HCT116 (cell line): Measurements from ENCODE around the gene CALM1.

Experiments used
- EZH2 ChIP-seq: fragments of 200-600 bp; sonication (generic); IDR thresholded peaks from 2 replicates; pipeline ENCODE4 v1.6.1; 2017; ENCODE audit warnings: antibody characterized with exemption, mixed run types
- EZH2phosphoT487 ChIP-seq: fragments of 200-600 bp; IDR thresholded peaks from 2 replicates; pipeline ENCODE4 v1.6.1; 2018; ENCODE audit warnings: antibody characterized with exemption, borderline replicate concordance
- POLR2AphosphoS5 ChIP-seq: IDR thresholded peaks from 2 replicates; pipeline ENCODE4 v1.6.1; 2011; ENCODE audit warnings: mild to moderate bottlenecking, low read depth, low read length, moderate library complexity
- RAD21 ChIP-seq: IDR thresholded peaks from 2 replicates; pipeline ENCODE4 v1.6.1; 2012; ENCODE audit warnings: low read depth, mild to moderate bottlenecking
- SIN3A ChIP-seq: IDR thresholded peaks from 2 replicates; pipeline ENCODE4 v1.6.1; 2012; ENCODE audit warnings: low read depth
- SRF ChIP-seq: IDR thresholded peaks from 2 replicates; pipeline ENCODE4 v1.6.1; 2012; ENCODE audit warnings: low read depth
- TF ChIP-seq, protein P1 (sequence below), 3 experiments: fragments of 200-600 bp in 1 of 3; sonication (generic) in 1 of 3; IDR thresholded peaks in 2 of 3; conservative IDR thresholded peaks in 1 of 3; 2 replicates each; pipeline ENCODE4 v1.5.1; 2012 to 2017; ENCODE audit warnings: low read depth in 2 of 3, low read length in 2 of 3, antibody characterized with exemption in 1 of 3, borderline replicate concordance in 1 of 3, control low read depth in 1 of 3, mild to moderate bottlenecking in 1 of 3, mixed read lengths in 1 of 3, mixed run types in 1 of 3, moderate library complexity in 1 of 3; ENCODE audit not compliant: insufficient read depth in 1 of 3
- TF ChIP-seq, protein P2 (sequence below): IDR thresholded peaks from 2 replicates; pipeline ENCODE4 v1.6.1; 2012; ENCODE audit warnings: low read depth

DNA sequence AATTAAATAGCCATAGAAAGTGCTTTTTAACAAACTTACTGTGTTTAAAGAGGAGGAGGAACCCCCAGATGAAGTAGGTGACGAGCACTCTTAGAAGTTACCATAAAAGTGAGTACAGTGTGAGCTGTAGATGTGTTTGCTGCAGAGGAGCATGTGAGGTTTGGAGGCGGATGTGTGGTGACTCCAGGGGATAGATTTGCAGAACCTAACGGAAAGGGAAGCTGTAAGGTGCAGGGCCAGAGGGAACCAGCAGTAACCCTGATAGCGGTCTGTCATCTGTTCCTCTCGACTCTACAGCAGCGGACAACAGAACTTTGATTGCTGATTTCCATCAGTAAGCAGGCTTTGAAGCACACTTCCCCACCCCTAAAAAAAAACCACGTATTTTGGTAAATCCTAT lies 5.2 kb downstream of the CALM1 start:
- TF ChIP-seq, protein P1, sequence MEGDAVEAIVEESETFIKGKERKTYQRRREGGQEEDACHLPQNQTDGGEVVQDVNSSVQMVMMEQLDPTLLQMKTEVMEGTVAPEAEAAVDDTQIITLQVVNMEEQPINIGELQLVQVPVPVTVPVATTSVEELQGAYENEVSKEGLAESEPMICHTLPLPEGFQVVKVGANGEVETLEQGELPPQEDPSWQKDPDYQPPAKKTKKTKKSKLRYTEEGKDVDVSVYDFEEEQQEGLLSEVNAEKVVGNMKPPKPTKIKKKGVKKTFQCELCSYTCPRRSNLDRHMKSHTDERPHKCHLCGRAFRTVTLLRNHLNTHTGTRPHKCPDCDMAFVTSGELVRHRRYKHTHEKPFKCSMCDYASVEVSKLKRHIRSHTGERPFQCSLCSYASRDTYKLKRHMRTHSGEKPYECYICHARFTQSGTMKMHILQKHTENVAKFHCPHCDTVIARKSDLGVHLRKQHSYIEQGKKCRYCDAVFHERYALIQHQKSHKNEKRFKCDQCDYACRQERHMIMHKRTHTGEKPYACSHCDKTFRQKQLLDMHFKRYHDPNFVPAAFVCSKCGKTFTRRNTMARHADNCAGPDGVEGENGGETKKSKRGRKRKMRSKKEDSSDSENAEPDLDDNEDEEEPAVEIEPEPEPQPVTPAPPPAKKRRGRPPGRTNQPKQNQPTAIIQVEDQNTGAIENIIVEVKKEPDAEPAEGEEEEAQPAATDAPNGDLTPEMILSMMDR (IDR thresholded peaks at IDR 0.05 in 2 of 3, conservative IDR thresholded peaks at IDR 0.05 in 1 of 3; ENCODE audit: borderline replicate concordance in 1 of 3, insufficient read depth in 1 of 3, low read depth in 2 of 3, low read length in 2 of 3): no peak
- TF ChIP-seq RAD21: no peak
- TF ChIP-seq, protein P2, sequence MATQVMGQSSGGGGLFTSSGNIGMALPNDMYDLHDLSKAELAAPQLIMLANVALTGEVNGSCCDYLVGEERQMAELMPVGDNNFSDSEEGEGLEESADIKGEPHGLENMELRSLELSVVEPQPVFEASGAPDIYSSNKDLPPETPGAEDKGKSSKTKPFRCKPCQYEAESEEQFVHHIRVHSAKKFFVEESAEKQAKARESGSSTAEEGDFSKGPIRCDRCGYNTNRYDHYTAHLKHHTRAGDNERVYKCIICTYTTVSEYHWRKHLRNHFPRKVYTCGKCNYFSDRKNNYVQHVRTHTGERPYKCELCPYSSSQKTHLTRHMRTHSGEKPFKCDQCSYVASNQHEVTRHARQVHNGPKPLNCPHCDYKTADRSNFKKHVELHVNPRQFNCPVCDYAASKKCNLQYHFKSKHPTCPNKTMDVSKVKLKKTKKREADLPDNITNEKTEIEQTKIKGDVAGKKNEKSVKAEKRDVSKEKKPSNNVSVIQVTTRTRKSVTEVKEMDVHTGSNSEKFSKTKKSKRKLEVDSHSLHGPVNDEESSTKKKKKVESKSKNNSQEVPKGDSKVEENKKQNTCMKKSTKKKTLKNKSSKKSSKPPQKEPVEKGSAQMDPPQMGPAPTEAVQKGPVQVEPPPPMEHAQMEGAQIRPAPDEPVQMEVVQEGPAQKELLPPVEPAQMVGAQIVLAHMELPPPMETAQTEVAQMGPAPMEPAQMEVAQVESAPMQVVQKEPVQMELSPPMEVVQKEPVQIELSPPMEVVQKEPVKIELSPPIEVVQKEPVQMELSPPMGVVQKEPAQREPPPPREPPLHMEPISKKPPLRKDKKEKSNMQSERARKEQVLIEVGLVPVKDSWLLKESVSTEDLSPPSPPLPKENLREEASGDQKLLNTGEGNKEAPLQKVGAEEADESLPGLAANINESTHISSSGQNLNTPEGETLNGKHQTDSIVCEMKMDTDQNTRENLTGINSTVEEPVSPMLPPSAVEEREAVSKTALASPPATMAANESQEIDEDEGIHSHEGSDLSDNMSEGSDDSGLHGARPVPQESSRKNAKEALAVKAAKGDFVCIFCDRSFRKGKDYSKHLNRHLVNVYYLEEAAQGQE: no peak
- no peak for TF ChIP-seq SIN3A
- no peak for TF ChIP-seq EZH2
- TF ChIP-seq EZH2phosphoT487: no peak
- TF ChIP-seq SRF: no peak
- no peak for TF ChIP-seq POLR2AphosphoS5
